NCI-H2081 treated with DMSO at 0.1 percent for 48 hours (cell line): Measurements from ENCODE around the gene STK39.

ENCODE experiments used
- DNase-seq: peaks from one replicate; lab custom pipeline; 2025; lab: John Stamatoyannopoulos, UW

Gene STK39

DNA sequence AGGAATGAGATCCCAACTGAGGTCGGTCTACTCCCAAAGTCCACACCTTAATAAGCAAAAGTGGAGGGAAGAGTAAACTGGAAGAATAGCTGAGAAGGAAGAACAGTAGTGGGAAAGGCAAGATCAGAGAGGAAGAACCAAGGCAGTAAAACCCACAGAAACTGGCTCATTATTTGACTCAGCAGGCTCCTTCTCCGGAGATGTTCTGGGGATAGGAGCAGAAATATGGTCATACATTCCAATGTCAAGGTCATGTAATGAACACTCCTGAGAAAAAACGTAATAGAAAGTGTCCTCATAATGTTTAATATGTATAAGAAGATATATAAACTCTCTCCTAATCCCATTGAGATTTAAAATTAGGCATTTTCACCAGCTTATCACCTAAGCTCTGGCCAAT, 39.5 kb downstream of the STK39 start:
- no peak for DNase-seq

DNA sequence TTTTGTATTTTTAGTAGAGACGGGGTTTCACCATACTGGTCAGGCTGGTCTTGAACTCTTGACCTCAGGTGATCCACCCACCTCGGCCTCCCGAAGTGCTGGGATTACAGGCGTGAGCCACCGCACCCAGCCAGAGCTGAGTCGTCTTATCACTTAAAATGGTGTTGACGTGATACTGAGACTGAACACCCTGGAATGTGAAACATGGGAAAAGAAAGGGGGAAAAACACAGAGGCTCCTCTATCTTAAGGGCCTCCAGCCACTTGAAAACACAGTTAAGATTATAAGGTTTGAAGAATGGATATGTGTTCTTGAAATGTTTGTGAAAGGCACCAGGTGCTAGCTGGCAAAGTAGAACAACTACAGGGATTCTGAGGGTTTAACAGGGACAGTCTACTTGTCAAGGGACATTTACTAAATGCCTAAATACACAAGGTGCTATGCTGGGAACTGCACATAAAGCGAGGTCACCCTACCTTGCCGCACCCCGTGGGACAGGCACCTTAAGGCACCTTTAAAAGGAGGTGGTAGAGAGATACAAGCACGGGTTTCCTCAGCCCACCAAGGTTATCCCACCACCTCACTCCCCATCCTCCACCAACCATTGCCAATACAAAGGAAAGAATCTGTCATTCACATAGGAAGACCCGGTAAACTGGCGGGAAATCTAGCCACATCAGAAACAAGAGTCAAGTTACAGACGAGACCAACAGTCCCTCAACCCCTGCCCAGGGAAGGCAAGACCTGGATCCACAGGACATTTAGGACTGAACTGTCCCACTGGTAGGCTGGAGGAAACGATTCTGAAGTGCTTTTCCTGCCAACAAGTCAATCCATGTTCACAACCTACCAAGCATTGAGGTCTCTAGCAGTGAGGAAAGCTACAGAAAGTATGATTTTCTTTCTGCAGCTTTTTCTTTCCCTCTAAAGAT, 43.4 kb downstream of the STK39 start:
- DNase-seq, result no peak

DNA sequence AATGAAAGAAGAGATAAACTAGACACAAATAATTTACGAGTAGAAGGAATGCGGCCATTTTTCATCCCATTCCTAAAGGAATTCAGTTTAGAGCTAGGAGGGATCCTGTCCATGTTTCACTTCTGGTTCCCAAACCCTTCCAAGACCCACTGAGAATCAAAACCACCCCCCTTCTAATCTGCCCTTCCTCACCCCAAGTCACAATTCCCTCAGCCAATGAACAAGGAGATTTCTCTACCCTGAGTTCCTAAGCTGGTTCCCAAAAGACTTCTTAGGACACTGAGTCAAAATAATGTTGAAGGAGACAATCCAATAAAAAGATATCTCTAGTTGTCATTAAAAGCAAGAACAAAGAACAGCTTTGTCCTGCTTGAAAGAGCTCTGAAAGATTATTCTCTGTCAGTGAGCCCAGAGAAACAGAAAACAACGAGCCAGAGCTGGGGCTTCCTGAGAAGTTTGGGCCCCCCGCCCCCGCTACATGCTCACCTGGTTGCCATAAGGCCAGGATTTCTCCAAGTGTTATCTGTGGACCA, 45.7 kb downstream of the STK39 start:
- no peak for DNase-seq

DNA sequence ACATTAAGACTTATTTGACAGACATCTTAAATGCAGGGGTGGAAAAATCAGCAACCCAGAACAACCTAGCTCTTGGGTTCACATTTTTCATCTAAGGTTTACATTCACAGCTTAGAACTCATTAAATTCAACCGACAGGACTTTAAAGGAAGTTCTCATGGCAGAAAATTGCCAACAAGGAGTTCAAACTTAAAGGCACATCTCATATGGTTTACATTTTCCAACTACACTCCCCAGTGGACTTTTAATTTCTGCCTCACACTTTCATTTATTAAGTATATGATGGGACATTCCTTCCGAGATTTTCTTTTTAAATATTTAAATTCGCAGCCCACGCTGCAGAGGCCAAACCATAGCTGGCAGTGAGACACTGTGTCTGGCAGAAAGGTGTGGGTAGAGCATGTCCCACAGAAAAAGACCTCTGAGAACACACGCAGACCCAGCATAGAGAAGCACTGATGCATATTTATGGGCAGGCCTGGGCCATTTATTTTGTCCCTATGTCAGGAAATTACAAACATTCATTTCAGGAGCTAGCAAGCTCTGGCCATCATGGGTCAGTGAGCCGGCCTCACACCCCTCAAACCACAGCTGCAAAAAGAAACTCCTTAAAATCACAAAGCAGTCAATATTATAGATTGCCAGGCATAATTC, 46.3 kb downstream of the STK39 start:
- no peak for DNase-seq

DNA sequence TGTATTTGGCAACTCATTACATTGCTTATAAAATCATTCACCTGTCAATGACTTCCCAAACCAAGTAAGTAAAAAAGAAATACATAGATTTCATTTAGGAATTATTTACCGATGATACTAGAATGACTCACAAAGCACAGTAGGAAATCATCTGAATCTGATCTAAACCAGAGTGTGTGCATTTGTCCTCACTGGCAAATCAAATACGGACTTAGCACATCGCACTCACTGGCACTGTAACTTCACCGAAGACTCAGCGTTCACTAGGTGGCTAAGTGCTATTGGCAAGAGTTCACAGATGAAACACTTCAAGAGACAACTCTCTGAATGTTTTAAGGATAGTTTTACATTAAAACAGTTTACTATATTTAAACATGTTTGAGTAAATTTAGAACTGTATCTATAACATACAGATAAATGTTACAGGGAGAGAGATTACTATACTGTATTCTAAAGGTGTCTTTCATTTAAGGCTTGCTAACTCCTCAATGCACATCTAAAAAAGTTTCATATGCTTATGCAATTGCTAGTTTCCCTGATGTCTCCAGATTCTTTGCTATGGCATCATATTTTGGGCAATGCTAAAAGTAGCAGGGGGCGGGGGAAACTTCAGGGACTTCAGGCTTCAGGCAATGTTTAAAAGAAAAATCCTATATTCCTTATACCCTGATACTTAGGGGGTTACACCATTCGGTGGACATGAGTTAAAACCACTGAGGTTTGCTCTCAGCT, 48.8 kb downstream of the STK39 start:
- no peak for DNase-seq

DNA sequence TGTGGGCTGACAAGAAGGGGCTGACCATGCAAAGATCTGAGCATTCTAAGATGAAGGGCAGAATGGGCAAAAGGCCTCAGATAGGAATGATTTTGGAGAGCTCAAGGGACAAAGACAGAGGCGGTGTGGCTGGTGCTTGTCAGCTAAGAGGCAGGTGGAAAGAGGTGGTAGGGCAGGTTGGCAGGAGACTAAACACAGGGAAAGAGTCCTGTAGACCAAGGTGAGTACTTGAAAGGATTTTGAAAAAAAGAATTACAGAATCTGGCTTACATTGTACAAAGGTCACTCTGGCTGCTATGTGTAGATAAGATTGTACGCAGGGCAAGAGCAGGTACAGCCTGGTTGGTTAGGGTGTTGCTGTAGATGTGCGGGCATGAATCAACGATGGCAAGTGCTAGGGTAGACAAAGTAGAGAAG, 50.6 kb downstream of the STK39 start:
- DNase-seq, result no peak

DNA sequence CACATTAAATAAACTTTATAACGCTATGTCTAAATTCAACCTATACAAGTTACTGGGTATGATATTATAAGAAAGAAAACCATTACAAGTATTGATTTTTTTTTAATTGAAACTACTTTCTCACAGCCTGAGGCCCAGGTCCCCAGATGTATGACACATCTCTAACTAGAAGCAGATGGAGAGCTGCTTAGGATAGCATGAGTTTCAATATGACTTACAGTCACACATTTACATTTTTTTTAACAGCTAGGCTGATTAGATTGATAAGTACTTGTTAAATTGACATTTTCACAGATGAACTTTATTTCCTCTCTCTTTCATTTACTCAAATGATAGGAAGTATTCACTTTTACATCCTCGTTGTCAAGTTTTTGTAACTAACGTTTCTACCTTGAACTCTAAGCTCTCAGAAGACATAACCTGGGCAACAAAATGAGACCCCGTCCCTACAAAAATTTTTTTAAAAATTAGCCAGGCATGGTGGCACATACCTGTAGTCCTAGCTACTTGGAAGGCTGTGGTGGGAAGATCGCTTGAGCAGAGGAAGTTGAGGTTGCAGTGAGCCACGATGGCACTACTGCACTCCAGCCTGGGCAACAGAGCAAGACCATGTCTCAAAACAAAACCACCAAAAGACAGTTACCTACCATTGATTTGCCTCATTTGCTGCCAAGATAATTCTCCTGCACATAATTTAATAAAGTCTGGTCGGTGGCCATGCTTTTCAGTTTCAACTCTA, 52.4 kb downstream of the STK39 start:
- DNase-seq, result no peak

DNA sequence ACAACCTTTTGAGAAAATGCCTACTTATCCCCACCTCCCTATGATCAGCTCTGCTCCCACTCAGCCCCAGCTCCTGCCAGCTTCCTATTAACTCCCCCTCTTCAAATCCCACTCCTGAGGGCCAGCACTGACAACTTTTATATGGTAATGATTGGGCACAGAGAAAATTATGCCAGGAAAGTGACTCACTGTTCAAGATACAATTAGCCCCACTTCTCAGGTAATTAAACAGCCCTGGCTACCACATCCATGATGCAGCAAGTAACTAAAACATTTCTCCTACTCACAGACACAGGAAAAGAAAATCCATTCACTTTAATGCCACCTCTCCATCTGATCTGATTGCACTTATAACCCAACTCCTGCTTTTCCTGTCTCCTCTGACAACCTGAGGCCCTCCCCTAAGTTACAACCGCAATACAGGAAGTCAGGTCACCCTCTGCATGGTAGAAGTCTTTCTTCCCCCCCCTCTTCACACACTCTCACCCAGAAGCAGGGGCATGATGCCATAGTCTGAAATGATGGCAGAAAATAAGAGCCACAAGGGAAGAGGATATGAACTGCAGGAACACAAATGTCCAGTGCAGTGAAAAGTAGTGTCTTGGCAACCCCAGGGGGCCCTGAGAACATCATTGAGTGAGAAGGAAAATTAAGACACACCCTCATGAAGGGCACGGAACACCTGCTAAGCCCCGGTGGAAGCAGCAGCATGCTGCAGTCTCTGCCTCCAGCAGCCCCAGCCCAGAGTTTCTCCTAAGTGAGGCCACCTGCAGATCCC, 54.4 kb downstream of the STK39 start:
- DNase-seq, result no peak

DNA sequence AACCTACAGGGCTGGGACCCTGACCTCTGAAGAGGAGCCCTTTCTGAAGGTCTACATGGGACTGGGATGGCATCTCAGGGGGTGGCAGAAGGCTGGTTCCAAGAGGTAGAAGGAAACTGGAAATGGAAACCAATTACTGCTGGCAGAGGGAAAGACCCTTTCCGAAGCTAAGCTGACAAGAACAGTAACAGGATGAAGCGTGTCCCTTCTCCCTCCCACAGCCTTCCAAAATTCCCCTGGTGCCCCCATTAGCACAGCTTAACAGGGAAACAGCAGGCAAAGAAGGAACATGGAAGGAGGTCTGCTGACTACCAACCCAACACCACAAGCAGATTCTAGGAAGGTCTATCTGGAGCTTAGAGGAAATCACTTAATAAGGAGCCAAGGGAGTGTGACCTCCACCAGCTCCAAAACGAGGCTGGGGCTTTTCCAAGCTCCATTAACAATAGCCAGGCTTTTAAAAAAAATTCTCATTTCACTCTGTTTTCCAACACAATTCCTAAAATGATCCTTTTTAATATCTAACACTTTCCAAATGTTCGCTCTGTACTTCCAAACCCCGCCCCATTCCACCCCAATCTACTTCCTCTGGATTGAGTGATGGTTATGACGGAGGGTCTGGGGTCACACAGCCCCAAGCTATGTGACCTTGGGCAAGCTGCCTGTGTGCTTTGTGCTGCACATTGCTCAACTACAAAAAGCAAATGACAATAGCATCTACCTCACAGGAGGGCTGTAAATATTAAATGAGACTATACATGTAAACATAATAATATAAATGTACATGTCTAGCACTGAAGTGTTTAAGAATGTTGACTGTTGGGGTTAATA, 55.2 kb downstream of the STK39 start:
- no peak for DNase-seq

DNA sequence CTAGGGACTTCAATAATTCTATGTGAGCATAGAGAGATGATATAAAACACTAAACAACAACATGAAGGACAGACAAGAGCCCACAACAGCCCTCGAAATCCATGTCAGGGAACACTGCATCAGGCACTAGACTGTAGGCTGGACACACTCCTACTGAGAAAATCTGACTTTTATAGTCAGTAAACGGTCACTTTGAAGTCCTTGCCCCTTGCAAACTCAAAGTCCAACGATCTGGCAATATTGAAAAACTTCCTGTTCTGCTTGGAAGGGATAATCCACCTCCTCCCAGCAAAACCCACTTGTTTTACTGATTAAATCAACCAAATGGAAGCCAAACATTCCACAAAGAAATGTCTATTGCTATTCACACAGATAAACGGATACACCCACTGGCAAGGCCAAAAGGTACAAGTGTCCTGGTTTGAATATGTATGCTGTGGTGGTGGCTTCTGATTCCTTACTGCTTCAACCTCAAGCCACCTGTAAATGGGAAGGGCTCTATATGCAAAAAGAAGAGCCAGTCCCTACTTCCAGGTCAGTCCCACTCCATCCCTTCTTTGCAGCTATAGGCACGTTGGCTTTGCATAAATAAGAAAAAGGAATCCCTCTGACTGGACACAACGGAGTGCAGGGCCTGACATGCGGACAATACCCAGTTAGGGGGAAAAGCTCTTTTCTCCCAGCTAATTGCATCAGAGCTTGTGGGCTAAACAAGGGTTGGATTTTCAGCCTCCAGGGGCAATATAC, 56.6 kb downstream of the STK39 start:
- no peak for DNase-seq

DNA sequence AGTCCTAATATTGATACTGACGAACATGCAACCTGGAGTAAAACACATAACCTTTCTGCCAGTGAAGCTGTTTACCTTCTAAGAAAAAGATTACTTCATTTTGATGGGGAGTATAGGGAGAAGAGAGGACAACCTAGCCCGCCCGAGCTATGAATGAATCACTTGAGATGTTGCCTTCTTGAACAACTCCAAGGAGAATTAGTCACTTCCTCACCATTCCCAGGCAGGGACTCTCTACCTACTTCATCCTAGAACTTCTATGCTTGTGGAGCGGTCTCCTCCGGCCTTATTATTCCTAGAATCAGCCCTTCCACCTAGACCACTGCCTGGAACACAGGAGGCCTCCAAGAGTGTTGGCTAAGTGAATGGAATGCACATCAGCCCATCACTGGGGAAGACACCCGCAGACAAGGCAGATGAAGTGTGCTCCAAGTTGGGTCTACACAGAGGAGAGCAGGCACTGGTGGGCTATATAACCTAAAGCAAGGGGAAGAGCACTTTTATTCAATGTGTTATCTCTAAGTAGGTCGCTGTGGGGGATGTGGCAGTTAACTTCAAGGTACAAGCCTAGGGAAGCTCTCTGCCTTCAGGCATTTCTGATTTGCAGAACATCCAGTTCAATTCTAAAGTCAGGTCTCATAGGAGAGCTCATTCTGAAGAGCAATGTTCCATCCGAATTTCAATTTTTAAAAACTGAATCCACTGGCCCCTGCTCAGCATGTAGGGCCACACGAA, 57.4 kb downstream of the STK39 start:
- DNase-seq, result no peak

DNA sequence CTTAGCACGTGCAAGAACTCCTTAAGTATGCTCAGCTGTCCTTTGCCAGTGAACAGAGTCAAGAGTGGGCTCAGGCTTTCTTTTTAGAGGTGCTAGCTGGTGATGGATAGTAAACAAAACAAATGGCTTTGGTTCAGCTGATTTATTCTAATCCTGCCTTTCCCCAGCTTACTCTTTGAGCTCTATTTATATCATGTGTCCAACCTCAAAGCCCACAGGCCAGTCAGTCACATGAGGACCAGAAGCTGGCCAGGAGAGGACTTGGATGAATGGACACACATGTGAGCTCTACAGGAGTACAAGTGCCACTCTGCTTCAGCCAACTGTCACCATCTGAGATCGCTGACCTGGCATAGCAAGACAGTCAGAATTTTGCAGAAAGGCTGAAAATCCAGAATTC, 59.4 kb downstream of the STK39 start:
- DNase-seq, result no peak

DNA sequence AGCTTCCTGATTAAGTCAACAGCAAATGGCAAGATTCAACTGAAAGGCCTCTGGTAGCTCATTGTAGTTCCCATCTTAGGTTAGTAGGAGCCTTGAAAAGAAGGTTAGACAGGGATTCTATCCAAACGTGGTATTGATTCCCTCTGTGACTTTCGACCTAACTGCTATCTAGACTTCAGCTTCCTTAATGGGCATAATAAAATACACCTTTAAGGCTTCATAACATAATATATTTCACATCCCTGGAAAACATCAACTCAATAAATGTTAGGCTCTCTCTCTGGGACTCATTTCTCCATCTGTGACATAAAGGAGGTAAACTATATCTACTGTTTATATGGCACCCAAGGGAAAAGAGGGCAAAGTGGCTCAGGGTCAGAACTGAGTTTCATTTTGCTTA, 60.9 kb downstream of the STK39 start:
- DNase-seq, result no peak

DNA sequence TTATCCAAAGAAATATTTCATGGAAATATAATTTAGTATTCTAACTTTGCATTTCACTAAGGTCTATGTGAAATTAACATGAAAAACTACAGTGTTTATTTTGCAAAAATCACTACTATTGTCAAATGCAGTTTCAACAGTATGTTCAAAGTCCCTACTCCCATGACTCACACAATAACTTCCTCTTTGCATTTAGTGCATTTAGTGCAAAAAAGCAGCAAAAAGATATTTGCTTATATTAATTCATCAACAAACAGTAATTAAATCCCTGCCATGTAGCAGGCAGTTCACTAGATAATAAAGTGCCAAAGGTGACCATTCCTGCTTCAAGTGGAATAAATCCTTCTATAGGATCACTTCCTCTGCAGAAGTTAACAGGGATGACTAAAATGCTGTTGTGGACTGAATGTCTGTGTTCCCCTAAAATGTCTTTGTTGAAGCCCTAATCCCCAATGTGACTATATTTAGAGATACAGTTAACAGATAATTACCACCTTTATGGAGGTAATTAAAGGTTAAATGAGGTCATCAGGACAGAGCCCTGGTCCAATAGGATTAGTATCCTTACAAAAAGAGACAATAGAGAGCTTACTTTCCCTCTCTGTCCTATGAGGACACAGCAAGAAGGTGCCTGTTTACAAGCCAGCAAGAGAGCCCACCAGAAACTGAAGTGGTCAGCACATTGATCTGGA, 61.7 kb downstream of the STK39 start:
- no peak for DNase-seq

DNA sequence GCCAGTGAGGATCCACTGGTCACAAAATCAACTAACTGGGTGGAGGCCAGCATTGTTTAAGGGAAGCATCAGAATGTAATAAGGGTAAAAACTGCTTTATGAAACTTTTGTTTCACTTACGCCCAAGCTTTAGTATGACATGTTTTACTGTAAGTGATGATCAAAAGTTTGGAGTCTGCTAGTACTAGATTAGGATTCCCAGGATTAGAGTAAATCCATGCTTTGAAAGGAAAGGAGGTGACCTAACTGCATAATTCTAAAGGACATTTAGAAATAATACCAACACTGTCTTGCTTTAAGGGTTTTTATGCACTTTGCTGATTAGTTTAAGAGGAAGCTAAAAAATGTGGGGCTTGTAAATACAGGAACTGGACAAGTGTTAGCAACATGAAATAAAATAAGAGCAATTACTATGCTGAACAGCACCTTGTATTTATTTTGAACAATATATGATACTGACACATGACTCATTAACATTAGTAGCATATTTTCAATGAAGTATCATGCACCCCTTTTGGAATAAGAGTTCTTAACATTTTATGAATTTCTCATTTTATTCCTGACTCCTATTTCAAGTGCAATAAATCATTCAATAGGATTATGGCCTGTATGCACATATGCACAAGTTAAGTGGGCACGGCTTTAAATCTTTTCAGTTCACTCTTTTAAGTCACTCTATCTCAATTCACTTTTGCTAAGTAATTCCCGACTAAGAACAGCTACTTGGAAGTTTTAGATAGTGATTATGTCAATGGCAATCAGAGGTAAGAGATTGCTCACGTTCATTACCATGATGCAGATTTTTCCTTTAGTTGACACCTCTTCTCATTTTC, 62.5 kb downstream of the STK39 start:
- DNase-seq, result no peak

DNA sequence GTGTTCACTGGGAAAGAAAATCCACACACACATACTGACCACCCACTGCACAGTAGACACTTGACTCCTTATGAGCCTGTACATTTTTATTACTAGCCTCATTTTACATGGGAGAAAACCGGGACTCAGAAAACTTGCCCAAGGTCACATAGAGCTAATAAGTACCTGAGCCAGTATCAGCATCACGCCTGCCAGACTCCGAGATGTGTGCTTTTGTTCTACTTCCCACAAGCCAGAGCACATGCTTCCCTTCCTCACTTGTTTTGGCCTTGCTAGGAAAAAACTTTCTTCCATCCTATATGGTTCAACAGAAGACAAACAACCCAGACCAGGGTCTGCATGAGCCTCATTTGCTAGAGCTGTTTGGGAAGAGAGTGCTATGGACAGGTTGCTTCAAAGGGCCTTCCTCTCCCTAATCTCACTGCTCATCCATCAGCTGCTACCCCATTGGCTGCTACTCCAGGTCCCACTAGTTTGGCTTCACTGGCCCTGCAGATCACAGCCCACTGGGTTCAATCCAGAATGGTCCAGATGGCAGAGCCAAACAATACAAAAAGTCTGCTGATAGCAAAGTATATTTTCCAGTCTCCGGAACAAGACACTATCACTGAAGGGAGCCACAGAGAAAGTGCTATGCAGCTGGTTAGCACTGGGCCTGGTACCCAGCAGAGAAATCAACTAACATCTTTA, 63.9 kb downstream of the STK39 start:
- no peak for DNase-seq
